GM12875 (cell line): ENCODE results near the gene AGL.
"Not testable (repeated sequence)": the region's sequence is repeated elsewhere in the genome, so short reads cannot be mapped to it uniquely, and the experiment has no call there.

Experiments used
- H3K4me3 ChIP-seq: one replicate; pipeline ENCODE4 v1.5.1; 2011; ENCODE audit warnings: low read depth, low read length, control low read depth
- CTCF ChIP-seq: IDR thresholded peaks from 2 replicates; pipeline ENCODE4 v1.5.1; 2011; ENCODE audit warnings: low read depth, mild to moderate bottlenecking, control low read depth, inconsistent platforms, low read length, moderate library complexity, borderline replicate concordance; ENCODE audit not compliant: insufficient read depth

AGL gene

DNA sequence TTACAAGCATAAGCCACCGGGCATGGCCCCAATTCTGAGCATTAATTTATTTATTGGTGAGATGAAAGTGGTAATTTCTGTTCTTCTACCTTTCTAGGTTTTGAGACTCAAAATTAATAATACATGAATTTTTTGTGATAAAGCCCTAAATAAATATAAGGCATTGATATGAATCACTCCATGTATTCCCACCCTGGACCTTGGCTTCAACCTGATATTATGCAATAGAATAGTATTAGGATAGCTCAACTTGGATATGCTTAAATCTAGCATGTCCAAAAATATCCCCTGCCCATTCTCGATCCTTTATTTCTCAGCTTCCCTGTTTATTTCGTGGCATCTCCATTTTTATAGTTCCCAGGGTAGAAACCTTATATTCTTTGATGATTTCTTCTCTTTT, 2.5 kb downstream of the AGL start:
- H3K4me3 ChIP-seq, result no peak overlapping the region
- TF ChIP-seq CTCF, result no peak

DNA sequence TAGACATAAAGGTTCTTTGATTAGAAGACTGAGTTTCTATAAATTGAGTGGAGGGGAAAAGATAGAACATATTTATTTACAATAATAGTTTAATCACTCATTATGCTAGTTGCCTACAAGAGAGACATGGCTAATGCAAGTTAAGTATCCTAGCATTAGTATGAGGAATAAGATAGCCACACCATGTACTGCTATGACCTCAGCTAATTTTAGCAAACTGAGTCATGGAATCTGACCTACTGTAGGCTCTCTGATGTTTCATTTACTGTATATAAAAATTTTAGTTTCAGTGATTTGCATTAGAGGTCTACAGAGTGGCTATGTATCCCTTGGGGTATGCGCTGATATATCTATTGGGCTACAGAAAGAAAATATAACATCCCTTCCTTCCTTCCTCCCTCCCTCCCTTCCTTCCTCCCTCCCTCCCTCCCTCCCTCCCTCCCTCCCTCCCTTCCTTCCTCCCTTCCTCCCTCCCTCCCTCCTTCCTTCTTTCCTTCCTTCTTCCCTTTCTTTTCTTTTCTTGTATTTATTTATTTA, 5.8 kb downstream of the AGL start:
- TF ChIP-seq CTCF, result no peak
- H3K4me3 ChIP-seq, result no peak overlapping the region

GRCh38 chr1:99857041-99857440, 6.9 kb downstream of the AGL start:
- H3K4me3 ChIP-seq, result not testable (repeated sequence)

GRCh38 chr1:99858286-99858685, 8.1 kb downstream of the AGL start:
- TF ChIP-seq CTCF, result no peak
- H3K4me3 ChIP-seq, result no peak overlapping the region

DNA sequence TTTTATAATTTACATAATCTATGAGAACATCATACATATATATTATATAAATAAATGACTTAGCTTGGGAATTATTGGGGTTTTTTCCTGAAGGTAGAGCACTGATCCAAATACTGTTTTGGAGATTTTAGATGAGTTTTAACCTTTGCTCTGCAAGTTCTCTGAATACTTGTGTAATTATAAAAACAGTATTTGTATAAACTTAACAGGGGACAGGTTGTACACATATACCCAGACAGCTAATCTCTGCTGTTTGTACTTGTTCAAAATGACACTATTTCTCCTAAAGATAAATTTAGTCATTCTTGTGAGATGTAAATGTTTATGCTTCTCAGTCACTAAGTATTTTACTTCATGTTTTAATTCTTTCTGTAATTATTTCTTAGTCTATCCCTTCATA, 8.7 kb downstream of the AGL start:
- no peak overlapping the region for H3K4me3 ChIP-seq
- TF ChIP-seq CTCF, result no peak

GRCh38 chr1:99860703-99861102, 10.5 kb downstream of the AGL start:
- TF ChIP-seq CTCF, result no peak
- no peak overlapping the region for H3K4me3 ChIP-seq

- H3K4me3 ChIP-seq, result no peak overlapping the region
- no peak for TF ChIP-seq CTCF
Observed at GRCh38 chr1:99867682-99868081, 17.5 kb downstream of the AGL start.

- H3K4me3 ChIP-seq, result no peak overlapping the region
- TF ChIP-seq CTCF, result no peak
Observed at GRCh38 chr1:99869304-99869703, 19.1 kb downstream of the AGL start.
